ENCODE measurements around the gene SLC27A4. TPM values are rescaled to one million over a fixed set of nuclear protein-coding genes. Genes with fewer than 3 reads are reported as not detected.

SLC27A4 gene
- total and polyA plus RNA-seq, 2 experiments from 2014 or later, result 12.3 to 30.9 TPM

- Histone ChIP-seq H3K4me2 (ENCODE audit: unreplicated experiment) (peak overlapping the region; percentile 90), H3K4me3 (peak overlapping the region; percentile 70), H2AFZ (peak overlapping the region; percentile 66), H3K27me3 (replicated peaks; ENCODE audit: insufficient read depth) (no peaks in the 10 kb centered on the region), H4K20me1 (ENCODE audit: insufficient read depth) (no peaks in the 10 kb centered on the region), H3K9ac (peak overlapping the region; percentile 31), H3K27ac (0 out of 2 replicates have a peak overlapping the region, but pooled peaks have one; percentile 5), H3F3A (ENCODE audit: insufficient read depth) (no peaks in the 10 kb centered on the region), H3K36me3 (ENCODE audit: low read depth) (no peaks in the 10 kb centered on the region), H3K4me1 (ENCODE audit: insufficient read depth) (peaks cover 7% of the 10 kb centered on the region; the same call in 1 of the 2 replicates), H3K9me2 (ENCODE audit: insufficient read depth) (no peaks in the 10 kb centered on the region), H3K79me2 (ENCODE audit: insufficient read depth) (no peaks in the 10 kb centered on the region), H3K9me3 (ENCODE audit: low read depth) (no peaks in the 10 kb centered on the region)
- peak; percentile 40 for DNase-seq
- in situ Hi-C loops (cut with MboI), result no loop called here
- no peak for TF ChIP-seq EZH2phosphoT487 (IDR thresholded peaks at IDR 0.05; ENCODE audit: insufficient read depth, low read depth)
- no peak for TF ChIP-seq EZH2 (IDR thresholded peaks at IDR 0.05; ENCODE audit: insufficient read depth, poor library complexity, severe bottlenecking)
- 27 to 28% methylated on average over 14 of the region's 14 CpGs for WGBS, 2 experiments (ENCODE audit: low coverage in 1 of 2, low lambda C conversion rate in 2 of 2, missing lambda C conversion rate in 2 of 2)
Measured at GRCh38 chr9:128361296-128361985, 21.1 kb downstream of the SLC27A4 start.

- H2AFZ ChIP-seq, result peak overlapping the region; percentile 66
- no peak for TF ChIP-seq EZH2 (IDR thresholded peaks at IDR 0.05; ENCODE audit: insufficient read depth, poor library complexity, severe bottlenecking)
- TF ChIP-seq EZH2phosphoT487 (IDR thresholded peaks at IDR 0.05; ENCODE audit: insufficient read depth, low read depth), result no peak
- H3K27me3 ChIP-seq (replicated peaks; ENCODE audit: insufficient read depth), result no peaks in the 10 kb centered on the region
- H3K4me1 ChIP-seq (ENCODE audit: insufficient read depth), result peaks cover 7% of the 10 kb centered on the region; the same call in 1 of the 2 replicates
- peak overlapping the region; percentile 31 for H3K9ac ChIP-seq
- H3K79me2 ChIP-seq (ENCODE audit: insufficient read depth), result no peaks in the 10 kb centered on the region
- H3K36me3 ChIP-seq (ENCODE audit: low read depth), result no peaks in the 10 kb centered on the region
- DNase-seq, result peak; percentile 93
- H3K27ac ChIP-seq, result peak overlapping the region; percentile 25; the same call in 1 of the 2 replicates
- H4K20me1 ChIP-seq (ENCODE audit: insufficient read depth), result no peaks in the 10 kb centered on the region
- WGBS, 2 experiments (ENCODE audit: low coverage in 1 of 2, low lambda C conversion rate in 2 of 2, missing lambda C conversion rate in 2 of 2), result 5 to 7% methylated on average over 20 of the region's 20 CpGs
- H3K9me3 ChIP-seq (ENCODE audit: low read depth), result no peaks in the 10 kb centered on the region
- in situ Hi-C loops (cut with MboI), result no loop called here
- no peaks in the 10 kb centered on the region for H3K9me2 ChIP-seq (ENCODE audit: insufficient read depth)
- H3F3A ChIP-seq (ENCODE audit: insufficient read depth), result no peaks in the 10 kb centered on the region
- H3K4me2 ChIP-seq (ENCODE audit: unreplicated experiment), result peak overlapping the region; percentile 90
- peak overlapping the region; percentile 70 for H3K4me3 ChIP-seq
Measured at GRCh38 chr9:128361986-128362646, 21.8 kb downstream of the SLC27A4 start.

- H3K4me2 ChIP-seq (ENCODE audit: unreplicated experiment), result no peak overlapping the region
Measured at GRCh38 chr9:128362774-128363173, 22.4 kb downstream of the SLC27A4 start.

GRCh38 chr9:128365525-128365924 is 25.2 kb downstream of the SLC27A4 start:
- DNase-seq, result no peak
- Histone ChIP-seq H3K4me2 (ENCODE audit: unreplicated experiment) (no peak overlapping the region), H2AFZ (peak overlapping the region; percentile 92), H3K36me3 (ENCODE audit: low read depth) (no peaks in the 10 kb centered on the region), H4K20me1 (ENCODE audit: insufficient read depth) (no peaks in the 10 kb centered on the region), H3K27me3 (replicated peaks; ENCODE audit: insufficient read depth) (no peaks in the 10 kb centered on the region), H3K79me2 (ENCODE audit: insufficient read depth) (peaks cover 14% of the 10 kb centered on the region), H3K9me3 (ENCODE audit: low read depth) (no peaks in the 10 kb centered on the region), H3K27ac (no peak overlapping the region), H3F3A (ENCODE audit: insufficient read depth) (peaks cover 6% of the 10 kb centered on the region; the same call in 1 of the 2 replicates), H3K4me3 (no peak overlapping the region), H3K4me1 (ENCODE audit: insufficient read depth) (peaks cover 12% of the 10 kb centered on the region), H3K9me2 (ENCODE audit: insufficient read depth) (no peaks in the 10 kb centered on the region), H3K9ac (peak overlapping the region; percentile 70)
- WGBS, 2 experiments (ENCODE audit: low coverage in 1 of 2, low lambda C conversion rate in 2 of 2, missing lambda C conversion rate in 2 of 2), result 74 to 75% methylated on average over 4 of the region's 4 CpGs
- in situ Hi-C loops (cut with MboI), result no loop called here
- TF ChIP-seq EZH2phosphoT487 (IDR thresholded peaks at IDR 0.05; ENCODE audit: insufficient read depth, low read depth) (no peak), EZH2 (IDR thresholded peaks at IDR 0.05; ENCODE audit: insufficient read depth, poor library complexity, severe bottlenecking) (no peak)

More at GRCh38 chr9:128362774-128363173, 22.4 kb downstream of the SLC27A4 start:
- Histone ChIP-seq H3K9ac (no peak overlapping the region), H2AFZ (no peak overlapping the region), H3K4me1 (ENCODE audit: insufficient read depth) (peaks cover 7% of the 10 kb centered on the region; the same call in 1 of the 2 replicates), H3K4me3 (no peak overlapping the region), H3K36me3 (ENCODE audit: low read depth) (no peaks in the 10 kb centered on the region), H3K27me3 (replicated peaks; ENCODE audit: insufficient read depth) (no peaks in the 10 kb centered on the region), H3K9me2 (ENCODE audit: insufficient read depth) (no peaks in the 10 kb centered on the region), H3K9me3 (ENCODE audit: low read depth) (no peaks in the 10 kb centered on the region), H4K20me1 (ENCODE audit: insufficient read depth) (no peaks in the 10 kb centered on the region), H3K27ac (no peak overlapping the region), H3K79me2 (ENCODE audit: insufficient read depth) (no peaks in the 10 kb centered on the region), H3F3A (ENCODE audit: insufficient read depth) (no peaks in the 10 kb centered on the region)
- in situ Hi-C loops (cut with MboI), result no loop called here
- no peak for DNase-seq
- WGBS, 2 experiments (ENCODE audit: low coverage in 1 of 2, low lambda C conversion rate in 2 of 2, missing lambda C conversion rate in 2 of 2), result 43 to 58% methylated on average over 3 of the region's 3 CpGs
- no peak for TF ChIP-seq EZH2phosphoT487 (IDR thresholded peaks at IDR 0.05; ENCODE audit: insufficient read depth, low read depth)
- no peak for TF ChIP-seq EZH2 (IDR thresholded peaks at IDR 0.05; ENCODE audit: insufficient read depth, poor library complexity, severe bottlenecking)

Measured in GM23248 (cell line).